ENCODE measurements around the gene HSF5.
"Not testable (repeated sequence)": the region's sequence is repeated elsewhere in the genome, so short reads cannot be mapped to it uniquely, and the experiment has no call there.

Gene HSF5

GRCh38 chr17:58412961-58413586, 75.1 kb downstream of the HSF5 start:
- no peak for DNase-seq (ENCODE audit: low read depth)

- no peak for DNase-seq (ENCODE audit: low read depth)
These were observed 76.0 kb downstream of the HSF5 start for GRCh38 chr17:58412064-58412703.

- no peak for DNase-seq (ENCODE audit: low read depth)
These were observed 76.8 kb downstream of the HSF5 start for GRCh38 chr17:58411408-58411894.

GRCh38 chr17:58410714-58411407, 77.3 kb downstream of the HSF5 start:
- DNase-seq (ENCODE audit: low read depth) = no peak

GRCh38 chr17:58409432-58409831, 78.8 kb downstream of the HSF5 start:
- DNase-seq (ENCODE audit: low read depth) = no peak

- no peak for DNase-seq (ENCODE audit: low read depth)
These were observed 84.9 kb downstream of the HSF5 start for GRCh38 chr17:58403311-58403710.

GRCh38 chr17:58402679-58403078, 85.5 kb downstream of the HSF5 start:
- no peak for DNase-seq (ENCODE audit: low read depth)

GRCh38 chr17:58402047-58402446, 86.2 kb downstream of the HSF5 start:
- DNase-seq (ENCODE audit: low read depth) = no peak

- DNase-seq (ENCODE audit: low read depth) = no peak
These were observed 86.9 kb downstream of the HSF5 start for GRCh38 chr17:58401287-58401686.

- DNase-seq (ENCODE audit: low read depth) = no peak
These were observed 87.4 kb downstream of the HSF5 start for GRCh38 chr17:58400826-58401225.

- no peak for DNase-seq (ENCODE audit: low read depth)
These were observed 88.2 kb downstream of the HSF5 start for GRCh38 chr17:58399974-58400373.

GRCh38 chr17:58398574-58399266, 89.5 kb downstream of the HSF5 start:
- no peak for DNase-seq (ENCODE audit: low read depth)

GRCh38 chr17:58397421-58397820, 90.8 kb downstream of the HSF5 start:
- not testable (repeated sequence) for DNase-seq (ENCODE audit: low read depth)

GRCh38 chr17:58396173-58396572, 92.0 kb downstream of the HSF5 start:
- no peak for DNase-seq (ENCODE audit: low read depth)

- no peak for DNase-seq (ENCODE audit: low read depth)
These were observed 93.5 kb downstream of the HSF5 start for GRCh38 chr17:58394534-58395223.

GRCh38 chr17:58391302-58391984, 96.8 kb downstream of the HSF5 start:
- no peak for DNase-seq (ENCODE audit: low read depth)

- no peak for DNase-seq (ENCODE audit: low read depth)
These were observed 97.3 kb downstream of the HSF5 start for GRCh38 chr17:58390884-58391283.

- no peak for DNase-seq (ENCODE audit: low read depth)
These were observed 99.7 kb downstream of the HSF5 start for GRCh38 chr17:58388302-58389190.

- no peak for DNase-seq (ENCODE audit: low read depth)
These were observed 100.4 kb downstream of the HSF5 start for GRCh38 chr17:58387834-58388233.

- DNase-seq (ENCODE audit: low read depth) = no peak
These were observed 101.5 kb downstream of the HSF5 start for GRCh38 chr17:58386708-58387107.

All from T follicular helper cell (primary cell).